IMR-90 (cell line): ENCODE results near the gene CETP. TPM values are rescaled to one million over a fixed set of nuclear protein-coding genes. Genes with fewer than 3 reads are reported as not detected.
A peak's percentile ranks its signal among the peaks of the same experiment; 100 is the strongest.

Source experiments
- ATAC-seq: fragments of 200-7000 bp; cut with Tn5 transposase; 2 replicates; pipeline ENCODE4 v1.9.1; 2020; ENCODE audit warnings: low read depth, mild to moderate bottlenecking, moderate library complexity
- BruUV-seq: library from RNA; stranded (reverse); fragments of 400-500 nt; replicated peaks from 2 replicates; lab custom pipeline; 2021; lab: Mats Ljungman, UMichigan
- CTCF ChIA-PET: fragments of 300-600 bp; formaldehyde crosslinking; extraction: SDS; loops from one replicate; lab custom pipeline; 2021; ENCODE audit warnings: antibody characterized with exemption; lab: Yijun Ruan, JAX
- POLR2A ChIA-PET: fragments of 300-600 bp; sonication (Branson Sonifier 250); formaldehyde crosslinking; loops from one replicate; lab custom pipeline; 2022; ENCODE audit warnings: antibody characterized with exemption; ENCODE audit not compliant: unreplicated experiment; lab: Charles Lee
- DNase-seq: peaks from one replicate; pipeline ENCODE4 v3.0.0; 2013
- H2AFZ ChIP-seq: replicated peaks from 2 replicates; pipeline ENCODE3; 2013; ENCODE audit warnings: low read length, mild to moderate bottlenecking; ENCODE audit not compliant: poor library complexity
- H2AK5ac ChIP-seq: 2 replicates; pipeline ENCODE4 v1.6.1; 2013; ENCODE audit warnings: low read depth, low read length, inconsistent platforms
- H2AK9ac ChIP-seq: replicated peaks from 2 replicates; pipeline ENCODE3; 2013; ENCODE audit warnings: mild to moderate bottlenecking, low read depth, low read length, moderate library complexity; ENCODE audit not compliant: poor library complexity
- H2BK120ac ChIP-seq: 2 replicates; pipeline ENCODE4 v1.6.1; 2013; ENCODE audit warnings: low read depth, low read length, inconsistent platforms
- H2BK15ac ChIP-seq: 3 replicates; pipeline ENCODE4 v1.6.1; 2013; ENCODE audit warnings: low read depth, low read length, inconsistent platforms
- H2BK20ac ChIP-seq: 2 replicates; pipeline ENCODE4 v1.6.1; 2013; ENCODE audit warnings: low read depth, mild to moderate bottlenecking, inconsistent platforms, low read length, moderate library complexity
- H2BK5ac ChIP-seq: 2 replicates; pipeline ENCODE4 v1.6.1; 2013; ENCODE audit warnings: mild to moderate bottlenecking, low read depth, low read length, inconsistent platforms; ENCODE audit not compliant: poor library complexity, severe bottlenecking
- H3K14ac ChIP-seq: replicated peaks from 2 replicates; pipeline ENCODE4 v1.6.1; 2013; ENCODE audit warnings: low read depth, low read length, inconsistent platforms
- H3K18ac ChIP-seq: 2 replicates; pipeline ENCODE4 v1.6.1; 2013; ENCODE audit warnings: low read depth, low read length, control low read depth
- H3K23ac ChIP-seq: 2 replicates; pipeline ENCODE4 v1.6.1; 2013; ENCODE audit warnings: low read depth, low read length, inconsistent platforms
- H3K27ac ChIP-seq: 2 replicates; pipeline ENCODE4 v1.5.1; 2013; ENCODE audit warnings: mild to moderate bottlenecking, control low read depth, low read length; ENCODE audit not compliant: insufficient read depth
- H3K27me3 ChIP-seq: 2 replicates; pipeline ENCODE4 v1.6.1; 2013; ENCODE audit warnings: low read length; ENCODE audit not compliant: control insufficient read depth, insufficient read depth
- H3K36me3 ChIP-seq: 2 replicates; pipeline ENCODE4 v1.6.1; 2013; ENCODE audit warnings: low read length, mixed read lengths; ENCODE audit not compliant: control insufficient read depth, insufficient read depth
- H3K4ac ChIP-seq: 2 replicates; pipeline ENCODE4 v1.6.1; 2013; ENCODE audit warnings: low read depth, low read length, inconsistent platforms
- H3K4me1 ChIP-seq: 2 replicates; pipeline ENCODE4 v1.6.1; 2013; ENCODE audit warnings: low read length, mixed read lengths; ENCODE audit not compliant: control insufficient read depth, insufficient read depth
- H3K4me2 ChIP-seq: 2 replicates; pipeline ENCODE4 v1.6.1; 2013; ENCODE audit warnings: low read depth, mild to moderate bottlenecking, control low read depth, low read length, moderate library complexity
- H3K4me3 ChIP-seq: 2 replicates; pipeline ENCODE4 v1.5.1; 2013; ENCODE audit warnings: low read depth, mild to moderate bottlenecking, control low read depth, low read length, moderate library complexity; ENCODE audit not compliant: insufficient read depth
- H3K56ac ChIP-seq: 2 replicates; pipeline ENCODE4 v1.6.1; 2013; ENCODE audit warnings: low read length, inconsistent platforms; ENCODE audit not compliant: insufficient read depth; ENCODE audit errors: extremely low read depth
- H3K79me1 ChIP-seq, 2 experiments: 2 replicates each; pipeline ENCODE4 v1.6.1; 2013; ENCODE audit warnings: low read length in 2 of 2, inconsistent platforms in 1 of 2, low read depth in 1 of 2
- H3K9ac ChIP-seq: 2 replicates; pipeline ENCODE4 v1.6.1; 2013; ENCODE audit warnings: low read depth, low read length, control low read depth
- H3K9me1 ChIP-seq: 2 replicates; pipeline ENCODE4 v1.6.1; 2013; ENCODE audit warnings: low read length, inconsistent platforms; ENCODE audit not compliant: insufficient read depth
- H3K9me3 ChIP-seq: 2 replicates; pipeline ENCODE4 v1.6.1; 2013; ENCODE audit warnings: low read length; ENCODE audit not compliant: control insufficient read depth, insufficient read depth
- H4K20me1 ChIP-seq: 2 replicates; pipeline ENCODE4 v1.6.1; 2013; ENCODE audit warnings: low read length, inconsistent platforms; ENCODE audit not compliant: insufficient read depth
- H4K5ac ChIP-seq: 2 replicates; pipeline ENCODE4 v1.6.1; 2013; ENCODE audit warnings: mild to moderate bottlenecking, low read depth, low read length, control low read depth
- H4K8ac ChIP-seq, 2 experiments: 2 replicates each; pipeline ENCODE4 v1.6.1; 2013; ENCODE audit warnings: low read depth in 2 of 2, low read length in 2 of 2, control low read depth in 1 of 2, inconsistent platforms in 1 of 2
- H4K91ac ChIP-seq: 2 replicates; pipeline ENCODE4 v1.6.1; 2013; ENCODE audit warnings: low read depth, low read length, inconsistent platforms; ENCODE audit not compliant: insufficient read depth
- BHLHE40 ChIP-seq: fragments of 150-350 bp; IDR thresholded peaks from 2 replicates; pipeline ENCODE4 v1.6.1; 2016; ENCODE audit warnings: mild to moderate bottlenecking, low read depth, low read length
- CEBPB ChIP-seq: IDR thresholded peaks from 2 replicates; pipeline ENCODE4 v1.6.1; 2012; ENCODE audit warnings: low read depth, low read length, improper control_type of control experiment
- CHD1 ChIP-seq: IDR thresholded peaks from 2 replicates; pipeline ENCODE4 v1.6.1; 2012; ENCODE audit warnings: low read depth, low read length, improper control_type of control experiment
- SMC3 ChIP-seq: fragments of 150-350 bp; IDR thresholded peaks from 2 replicates; pipeline ENCODE4 v1.6.1; 2016; ENCODE audit warnings: low read depth, mild to moderate bottlenecking, antibody characterized with exemption, low read length, moderate library complexity
- WGBS, 2 experiments: methylation state at CpG; one replicate each; pipeline versions ENCODE4 v1.1.5 to v1.1.7; 2013; ENCODE audit warnings: missing lambda C conversion rate in 2 of 2; ENCODE audit not compliant: insufficient read length in 1 of 2; ENCODE audit errors: extremely low coverage in 2 of 2; 5-methylcytosine and 5-hydroxymethylcytosine counted together
- dilution Hi-C: fragments of 300-500 bp; cut with HindIII; formaldehyde crosslinking; loops from one replicate; pipeline ENCODE4 v1.14.3; 2018; ENCODE audit warnings: low sequenced_read_pairs; ENCODE audit not compliant: unreplicated experiment
- in situ Hi-C: fragments of 300-500 bp; cut with MboI; formaldehyde crosslinking; loops from 3 replicates; pipeline ENCODE4 v1.14.3; 2019; ENCODE audit warnings: low sequenced_read_pairs, inconsistent platforms, mixed read lengths
- intact Hi-C: fragments of 100-400 bp; cut with micrococcal nuclease; formaldehyde crosslinking; loops from 2 replicates; pipeline ENCODE4 v1.10.0; 2022
- polyA plus RNA-seq, 3 experiments: library from polyadenylated mRNA; depleted of rRNA; stranded (reverse); fragments of >200 nt; gene quantifications; 2 replicates each; pipeline ENCODE4 v1.2.3, GENCODE V29; 2012; ENCODE audit warnings: low replicate concordance in 1 of 3
- total RNA-seq: library from RNA; depleted of rRNA; stranded (reverse); fragments of >200 nt; gene quantifications from 2 replicates; pipeline ENCODE4 v1.2.3, GENCODE V29; 2012

Gene CETP
- total and polyA plus RNA-seq, 2 of the 4 experiments (the other 2 are of a cell fraction), result not detected

GRCh38 chr16:57000271-57001025, 38.7 kb downstream of the CETP start (continued):
- TF ChIP-seq CHD1 (no peak), SMC3 (no peak)

- ChIA-PET CTCF (no interaction called here), POLR2A (no interaction called here)
- Histone ChIP-seq H2BK20ac (peak overlapping the region; percentile 97), H3K9me3 (no peaks in the 10 kb centered on the region), H3K14ac (peak overlapping the region; percentile 97), H2BK15ac (peak overlapping the region; percentile 81), H3K56ac (peak overlapping the region; percentile 30), H2AK5ac (peak overlapping the region; percentile 97), H3K9ac (no peak overlapping the region; the same call in 1 of the 2 replicates), H3K36me3 (peaks cover 3% of the 10 kb centered on the region), H4K5ac (peak overlapping the region; percentile 76), H3K9me1 (peaks cover 16% of the 10 kb centered on the region), H3K4me3 (no peak overlapping the region), H3K4ac (peak overlapping the region; percentile 99), H3K4me2 (no peak overlapping the region), H2BK120ac (peak overlapping the region; percentile 98), H4K20me1 (no peaks in the 10 kb centered on the region), H3K27ac (peak overlapping the region; percentile 76), H3K23ac (peak overlapping the region; percentile 100), H4K91ac (peak overlapping the region; percentile 96), H3K4me1 (peaks cover 16% of the 10 kb centered on the region), H2AK9ac (peak overlapping the region; percentile 91), H3K27me3 (no peaks in the 10 kb centered on the region), H4K8ac (peak overlapping the region; percentile 93 to 95), H3K79me1 (peaks cover 28 to 72% of the 10 kb centered on the region in 2 experiments), H2BK5ac (peak overlapping the region; percentile 99), H2AFZ (peak overlapping the region; percentile 81), H3K18ac (peak overlapping the region; percentile 50)
- no TSS peak for BruUV-seq
- ATAC-seq (no peak), DNase-seq (no peak)
- no CpG with 5 or more reads among the region's 8 CpGs for WGBS, 2 experiments
- TF ChIP-seq CEBPB (no peak), BHLHE40 (no peak)
- in situ Hi-C loops, result no loop called here
- intact Hi-C loops, result no loop called here
- dilution Hi-C loops, result no loop called here
Measured at GRCh38 chr16:57001026-57001679, 39.4 kb downstream of the CETP start.
